Keratinocyte (primary cell): ENCODE measurements around the gene EBF3.

Source experiments
- CTCF ChIP-seq, 3 experiments: IDR thresholded peaks in 1 of 3; conservative IDR thresholded peaks in 1 of 3; optimal IDR thresholded peaks in 1 of 3; 2 replicates in 2 of 3; 3 replicates in 1 of 3; pipeline versions ENCODE3 to v1.5.1; 2011; ENCODE audit warnings: low read length in 3 of 3, mild to moderate bottlenecking in 3 of 3, moderate library complexity in 2 of 3, control low read depth in 1 of 3, inconsistent platforms in 1 of 3; ENCODE audit not compliant: insufficient read depth in 2 of 3; ENCODE audit errors: extremely low read depth in 1 of 3
- EZH2 ChIP-seq: IDR thresholded peaks from one replicate; pipeline ENCODE4 v1.6.1; 2012; ENCODE audit warnings: inconsistent platforms, mild to moderate bottlenecking, low read length, moderate library complexity

- TF ChIP-seq CTCF (optimal IDR thresholded peaks at IDR 0.05 in 1 of 3, IDR thresholded peaks at IDR 0.05 in 1 of 3, conservative IDR thresholded peaks at IDR 0.05 in 1 of 3; ENCODE audit: extremely low read depth in 1 of 3, insufficient read depth in 2 of 3, low read length in 3 of 3) (no peak), EZH2 (no peak)
These were observed 31.9 kb downstream of the EBF3 start for GRCh38 chr10:129932182-129932581.
